Thoracic aorta (tissue), 2 donors: ENCODE data around the gene KCNB1. TPM values are rescaled to one million over a fixed set of nuclear protein-coding genes. Genes with fewer than 3 reads are reported as not detected.

Experiments used
- ATAC-seq: fragments of 150-250 bp; one replicate; pipeline ENCODE4 v1.8.0; 2017; ENCODE audit warnings: low read depth; ENCODE audit not compliant: insufficient number of reproducible peaks, low FRiP score
- DNase-seq: peaks from one replicate; pipeline ENCODE4 v3.0.0-alpha.2; 2020; ENCODE audit warnings: low spot score
- H3K27ac ChIP-seq, 2 donors: fragments of 200-600 bp; sonication (generic); 1 replicate in 1 of 2; 2 replicates in 1 of 2; pipeline ENCODE4 v1.5.1; 2016; ENCODE audit warnings: mild to moderate bottlenecking in 2 of 2, moderate library complexity in 2 of 2
- H3K27me3 ChIP-seq: fragments of 200-600 bp; sonication (generic); replicated peaks from 2 replicates; pipeline ENCODE4 v1.6.0; 2016; ENCODE audit warnings: mild to moderate bottlenecking; ENCODE audit not compliant: insufficient read depth
- H3K36me3 ChIP-seq: fragments of 200-600 bp; sonication (generic); one replicate; pipeline ENCODE4 v1.5.1; 2016
- H3K4me1 ChIP-seq, 2 donors: fragments of 200-600 bp; sonication (generic); 1 replicate in 1 of 2; 2 replicates in 1 of 2; pipeline versions ENCODE4 v1.5.1 to v1.6.0; 2016; ENCODE audit warnings: low read depth in 2 of 2, mild to moderate bottlenecking in 1 of 2; ENCODE audit not compliant: control insufficient read depth in 1 of 2
- H3K4me3 ChIP-seq: fragments of 200-600 bp; sonication (generic); 2 replicates; pipeline ENCODE4 v1.5.1; 2016; ENCODE audit warnings: mild to moderate bottlenecking
- H3K9me3 ChIP-seq: fragments of 200-600 bp; sonication (generic); 2 replicates; pipeline ENCODE4 v1.5.1; 2016
- CTCF ChIP-seq: fragments of 200-600 bp; sonication (generic); IDR thresholded peaks from one replicate; pipeline ENCODE4 v1.5.1; 2019; ENCODE audit warnings: antibody characterized with exemption
- total RNA-seq, 2 donors: library from RNA; depleted of rRNA; stranded (reverse); fragments of >200 nt; gene quantifications; one replicate each; pipeline versions ENCODE4 v1.1.0 to v1.2.3, GENCODE V29; 2016

KCNB1 gene
- total RNA-seq, 2 donors from 2014 or later = 1.4 to 2.3 TPM

- H3K9me3 ChIP-seq = no peaks in the 10 kb centered on the region
- H3K27me3 ChIP-seq = no peaks in the 10 kb centered on the region
- H3K27ac ChIP-seq = peak overlapping the region; percentile 65 to 73
- DNase-seq = no peak
- no peaks in the 10 kb centered on the region for H3K36me3 ChIP-seq
- ATAC-seq = no peak
- H3K4me1 ChIP-seq = peaks cover 11 to 41% of the 10 kb centered on the region in 2 donors
- H3K4me3 ChIP-seq = no peak overlapping the region
- TF ChIP-seq CTCF = no peak
These were observed 86.8 kb downstream of the KCNB1 start for GRCh38 chr20:49395659-49396058.

- DNase-seq (peak; percentile 59), ATAC-seq (peak; percentile 77)
- peak overlapping the region; percentile 65 to 73 for H3K27ac ChIP-seq
- H3K4me3 ChIP-seq = peak overlapping the region; percentile 6
- no peaks in the 10 kb centered on the region for H3K9me3 ChIP-seq
- H3K4me1 ChIP-seq = peaks cover 6 to 36% of the 10 kb centered on the region in 2 donors
- no peaks in the 10 kb centered on the region for H3K27me3 ChIP-seq
- H3K36me3 ChIP-seq = no peaks in the 10 kb centered on the region
- no peak for TF ChIP-seq CTCF
These were observed 87.3 kb downstream of the KCNB1 start for GRCh38 chr20:49395183-49395582.

GRCh38 chr20:49394757-49395156, 87.7 kb downstream of the KCNB1 start:
- Histone ChIP-seq H3K4me3 (peak overlapping the region; percentile 6), H3K27ac (peak overlapping the region; percentile 17 to 73), H3K4me1 (peaks cover 5 to 34% of the 10 kb centered on the region in 2 donors), H3K27me3 (no peaks in the 10 kb centered on the region), H3K36me3 (no peaks in the 10 kb centered on the region), H3K9me3 (no peaks in the 10 kb centered on the region)
- no peak for ATAC-seq
- no peak for TF ChIP-seq CTCF
- DNase-seq = no peak

GRCh38 chr20:49394264-49394663, 88.2 kb downstream of the KCNB1 start:
- H3K4me3 ChIP-seq = no peak overlapping the region
- DNase-seq (no peak), ATAC-seq (no peak)
- no peaks in the 10 kb centered on the region for H3K27me3 ChIP-seq
- no peaks in the 10 kb centered on the region for H3K36me3 ChIP-seq
- H3K4me1 ChIP-seq = peaks cover 2 to 30% of the 10 kb centered on the region in 2 donors
- H3K27ac ChIP-seq = peak overlapping the region in 1 of 2 donors; percentile 73
- no peaks in the 10 kb centered on the region for H3K9me3 ChIP-seq
- no peak for TF ChIP-seq CTCF

- no peaks in the 10 kb centered on the region for H3K9me3 ChIP-seq
- H3K36me3 ChIP-seq = no peaks in the 10 kb centered on the region
- DNase-seq = no peak
- ATAC-seq = no peak
- H3K4me3 ChIP-seq = no peak overlapping the region
- no peak for TF ChIP-seq CTCF
- H3K27ac ChIP-seq = peak overlapping the region in 1 of 2 donors; percentile 73
- H3K27me3 ChIP-seq = no peaks in the 10 kb centered on the region
- H3K4me1 ChIP-seq = peaks cover 2 to 31% of the 10 kb centered on the region in 2 donors
These were observed 88.7 kb downstream of the KCNB1 start for GRCh38 chr20:49393803-49394202.
